Activated CD4-positive, alpha-beta T cell treated with anti-CD3 and anti-CD28 coated beads, Interleukin-2, Interleukin-4, amounts not matched to agents 100 ng/mL and 50 ng/mL, durations not matched to agents 16 hours and 8 hours (primary cell): ENCODE results near the gene ANKRD13C.
A peak's percentile ranks its signal among the peaks of the same experiment; 100 is the strongest.

ENCODE experiments used
- DNase-seq: peaks from one replicate; pipeline ENCODE4 v3.0.0-alpha.2; 2020; ENCODE audit warnings: low spot score

The ANKRD13C gene

DNA sequence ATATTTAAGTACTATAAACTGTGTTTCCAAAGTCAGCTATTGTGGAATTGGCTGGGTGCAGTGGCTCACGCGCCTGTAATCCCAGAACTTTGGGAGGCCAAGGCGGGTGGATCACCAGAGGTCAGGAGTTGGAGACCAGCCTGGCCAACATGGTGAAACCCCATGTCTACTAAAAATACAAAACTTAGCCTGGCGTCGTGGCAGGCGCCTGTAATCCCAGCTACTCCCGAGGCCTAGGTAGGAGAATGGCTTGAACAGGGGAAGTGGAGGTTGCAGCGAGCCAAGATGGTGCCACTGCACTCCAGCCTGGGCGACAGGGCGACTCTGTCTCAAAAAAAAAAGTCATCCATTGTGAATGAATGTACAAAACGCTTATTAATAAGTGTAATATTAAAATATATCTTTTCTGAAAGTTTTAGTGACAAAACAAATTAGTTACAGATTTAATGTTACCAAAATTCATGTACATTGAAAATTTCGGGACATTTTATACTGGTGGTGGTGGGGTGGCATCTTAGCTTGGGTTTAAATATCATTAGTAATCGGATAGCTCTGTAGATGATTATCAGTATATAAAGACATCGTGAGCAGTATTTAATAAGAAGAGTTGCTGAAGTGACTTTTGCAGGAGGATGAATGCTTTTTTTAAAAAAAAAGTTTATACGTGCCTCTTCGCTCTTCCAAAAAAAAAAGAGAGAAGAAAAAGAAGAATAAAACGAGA lies 133.8 kb downstream of the ANKRD13C start:
- no peak for DNase-seq

DNA sequence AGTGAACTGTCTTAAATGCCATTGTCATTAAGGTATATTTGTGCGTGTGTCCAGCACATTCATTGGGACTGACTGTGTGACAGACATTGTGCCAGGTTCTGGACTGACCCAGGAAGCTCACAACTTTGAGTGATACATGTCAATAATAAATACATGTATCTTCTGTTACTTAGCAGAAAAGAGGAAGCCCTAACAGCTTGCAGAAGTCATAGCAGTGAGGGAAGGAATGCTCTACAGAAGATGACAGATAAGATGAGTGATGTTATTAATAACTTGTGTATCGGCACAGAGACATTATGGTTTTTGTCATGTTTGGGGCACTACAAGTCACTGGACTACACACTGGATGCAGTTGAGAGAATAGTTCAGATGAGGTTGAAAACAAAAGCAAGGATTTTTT lies 134.5 kb downstream of the ANKRD13C start:
- no peak for DNase-seq

DNA sequence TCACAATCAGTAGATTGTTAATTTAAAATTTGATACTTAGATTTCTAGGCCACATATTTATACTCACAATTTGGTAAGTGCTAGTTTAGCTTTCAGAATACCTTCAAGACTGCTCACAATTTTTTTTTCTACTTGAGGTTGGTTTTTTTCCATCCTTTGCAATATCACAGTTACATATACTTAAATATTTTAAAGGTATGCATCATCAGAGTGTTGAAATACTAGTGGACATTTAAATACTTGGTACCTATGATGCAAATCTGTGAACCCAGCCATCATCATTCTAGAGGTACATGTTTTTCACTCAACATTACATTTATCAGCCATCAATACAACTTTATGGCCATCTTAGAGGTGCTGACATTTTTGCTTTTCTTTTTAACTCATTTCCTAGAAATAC lies 143.0 kb downstream of the ANKRD13C start:
- no peak for DNase-seq

DNA sequence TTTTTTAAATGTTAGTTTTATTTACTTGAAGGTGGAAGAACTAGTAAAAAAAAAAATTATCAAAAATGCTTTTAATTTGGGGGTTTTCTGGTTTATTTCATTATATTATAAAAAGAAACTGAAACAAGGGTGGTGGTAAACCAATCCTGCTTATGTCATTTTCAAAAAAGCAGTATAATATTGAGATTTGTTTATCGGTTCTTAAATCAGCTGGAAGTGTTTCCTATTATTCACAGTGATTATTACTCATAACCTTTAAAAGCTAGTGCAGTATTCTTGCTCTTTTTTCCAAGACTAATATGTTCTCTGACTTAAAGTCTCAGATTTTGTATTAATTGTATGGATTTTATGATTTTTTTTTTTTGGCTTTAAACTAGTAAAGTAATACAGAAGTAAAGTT lies 143.7 kb downstream of the ANKRD13C start:
- peak; percentile 28 for DNase-seq
